Right lobe of liver (tissue), 6 donors: Measurements from ENCODE around the gene FKBP1A. TPM values are rescaled to one million over a fixed set of nuclear protein-coding genes. Genes with fewer than 3 reads are reported as not detected.

Experiments
- ATAC-seq, 4 donors: fragments of 200-7000 bp; cut with Tn5 transposase; one replicate each; pipeline ENCODE4 v1.9.1; 2020; ENCODE audit warnings: mild to moderate bottlenecking in 4 of 4, moderate library complexity in 4 of 4
- DNase-seq, 3 donors: peaks; one replicate each; pipeline ENCODE4 v3.0.0-alpha.2; 2020
- H3K27ac ChIP-seq, 3 donors: fragments of 200-600 bp; one replicate each; pipeline ENCODE4 v1.8.0; 2022
- H3K27me3 ChIP-seq, 2 donors: fragments of 200-600 bp; one replicate each; pipeline ENCODE4 v1.8.0; 2022
- H3K36me3 ChIP-seq, 4 donors: fragments of 200-600 bp; sonication (generic) in 1 of 4; one replicate each; pipeline versions ENCODE4 v1.5.1 to v1.8.0; 2017 to 2022; ENCODE audit warnings: control low read depth in 1 of 4
- H3K4me1 ChIP-seq, 4 donors: fragments of 200-600 bp; sonication (generic) in 1 of 4; one replicate each; pipeline versions ENCODE4 v1.5.1 to v1.8.0; 2017 to 2022; ENCODE audit warnings: control low read depth in 1 of 4
- H3K4me3 ChIP-seq, 3 donors: fragments of 200-600 bp; one replicate each; pipeline ENCODE4 v1.8.0; 2022
- H3K9me3 ChIP-seq, 4 donors: fragments of 200-600 bp; sonication (generic) in 1 of 4; one replicate each; pipeline versions ENCODE4 v1.5.1 to v1.8.0; 2017 to 2022; ENCODE audit warnings: control low read depth in 1 of 4
- CTCF ChIP-seq, 4 donors: fragments of 200-600 bp in 3 of 4; fragments of 450-650 bp in 1 of 4; IDR thresholded peaks; one replicate each; pipeline versions ENCODE4 v1.5.1 to v1.8.0; 2016 to 2022; ENCODE audit warnings: antibody characterized with exemption in 4 of 4, mild to moderate bottlenecking in 2 of 4
- POLR2A ChIP-seq: fragments of 450-650 bp; IDR thresholded peaks from one replicate; pipeline ENCODE4 v1.6.1; 2017; ENCODE audit warnings: antibody characterized with exemption, mild to moderate bottlenecking
- WGBS: methylation state at CpG from one replicate; pipeline ENCODE4 v1.1.6; 2018; ENCODE audit warnings: low coverage, low lambda C conversion rate; ENCODE audit not compliant: insufficient coverage; ENCODE audit errors: missing lambda C conversion rate; 5-methylcytosine and 5-hydroxymethylcytosine counted together
- intact Hi-C, 2 donors: fragments of 100-400 bp; cut with DNase I; formaldehyde crosslinking; loops; one replicate each; pipeline versions ENCODE4 v1.11.2 to v1.14.1; 2022
- total RNA-seq, 6 experiments: library from RNA; depleted of rRNA in 2 of 6; stranded (reverse); fragments of >200 nt in 2 of 6; fragmentation: NEBNext Ultra II Directional in 3 of 6; extraction: Animal tissue kit (Norgen Biotek cat#: 25700) in 3 of 6; gene quantifications; one replicate each; pipeline versions ENCODE4 v1.1.0 to v1.2.4, GENCODE V29; 2016 to 2023
- donor health status: DM: no; HTN: yes; CAD: no.
- donor health status: DM: no; HTN: no; CAD: no.
- donor health status: DM: no; HTN: no; CAD: no.
- donor health status: DM: no; HTN: yes; CAD: no.
- donor health status: DM: no; HTN: yes; CAD: no.

Gene FKBP1A
- total RNA-seq, 6 experiments from 2014 or later = 56.9 to 86.9 (median 63.4) TPM

DNA sequence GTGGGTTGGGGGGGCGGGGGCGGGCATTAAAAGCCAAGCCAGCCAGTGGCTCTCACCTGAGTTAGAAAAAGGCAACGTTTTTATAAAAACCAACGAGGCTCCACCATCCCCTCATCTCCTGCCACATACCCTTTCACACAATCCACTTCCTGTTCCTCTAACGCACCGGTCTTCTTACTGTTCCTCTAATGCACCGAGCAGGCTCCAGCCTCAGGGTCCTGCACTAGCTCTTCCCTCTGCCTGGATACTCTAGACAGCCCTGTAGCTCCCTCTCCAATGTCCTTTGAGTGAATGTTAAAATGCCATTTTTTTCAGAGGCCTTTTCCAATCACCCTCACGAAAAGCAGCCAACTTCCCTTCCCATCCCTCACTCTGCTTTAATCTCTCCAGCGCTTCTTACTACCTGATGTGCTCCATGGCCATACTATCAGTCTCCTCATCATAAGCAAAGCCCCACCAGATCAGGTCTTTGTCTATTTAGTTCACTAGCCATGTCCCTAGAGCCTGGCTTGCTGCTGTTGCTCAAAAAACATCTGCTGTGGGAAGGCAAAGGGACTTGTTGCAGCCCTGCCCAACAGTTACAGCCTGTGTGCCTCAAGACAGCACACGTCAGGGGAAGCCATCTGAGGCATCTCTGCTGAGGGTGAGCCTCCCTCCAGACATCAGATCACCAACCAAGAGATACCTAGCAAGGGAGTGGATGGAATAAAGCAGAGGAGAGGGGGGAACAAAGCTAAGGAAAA, 3.9 kb downstream of the FKBP1A start:
- Histone ChIP-seq H3K9me3 (no peaks in the 10 kb centered on the region), H3K36me3 (no peaks in the 10 kb centered on the region), H3K27me3 (no peaks in the 10 kb centered on the region), H3K4me3 (no peak overlapping the region), H3K27ac (peak overlapping the region in 1 of 3 donors; percentile 8), H3K4me1 (peaks cover 0 to 53% (median 11%) of the 10 kb centered on the region in 4 donors)
- DNase-seq (no peak), ATAC-seq (no peak)
- intact Hi-C loops = loop anchor here in 1 of 2 donors (10.0 kb wide), 1 partner anchor 64 kb away; the partner anchor contains the start of gene SDCBP2
- 56% methylated on average over 10 of the region's 10 CpGs for WGBS
- TF ChIP-seq POLR2A = no peak
- no peak for TF ChIP-seq CTCF (IDR thresholded peaks at IDR 0.05)

DNA sequence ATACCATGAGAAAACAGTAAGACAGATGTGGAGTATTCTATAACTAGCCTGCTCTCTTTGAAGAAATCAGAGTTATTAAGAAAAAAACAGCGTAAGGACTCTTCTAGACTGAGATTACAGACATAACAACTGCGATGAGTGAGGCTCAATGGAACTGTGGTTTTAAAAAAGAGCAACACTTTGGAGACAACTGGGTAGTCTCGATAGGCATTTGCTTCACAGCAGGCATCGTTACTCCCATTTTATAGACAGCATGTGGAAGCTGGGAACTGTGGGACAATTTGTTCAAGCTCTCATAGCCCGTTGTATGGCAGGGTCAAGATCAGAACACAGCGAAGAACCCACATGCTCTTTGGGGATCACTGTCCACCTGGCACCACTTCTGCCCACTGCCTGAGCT, 4.6 kb downstream of the FKBP1A start:
- H3K4me1 ChIP-seq = peaks cover 0 to 47% (median 12%) of the 10 kb centered on the region in 4 donors
- ATAC-seq (no peak), DNase-seq (no peak)
- TF ChIP-seq CTCF (IDR thresholded peaks at IDR 0.05) (no peak), POLR2A (no peak)
- H3K4me3 ChIP-seq = no peak overlapping the region
- 56% methylated on average over 4 of the region's 6 CpGs for WGBS
- H3K27me3 ChIP-seq = no peaks in the 10 kb centered on the region
- H3K9me3 ChIP-seq = no peaks in the 10 kb centered on the region
- H3K27ac ChIP-seq = no peak overlapping the region
- intact Hi-C loops = loop anchor here in 1 of 2 donors (10.0 kb wide), 1 partner anchor 63 kb away; the partner anchor contains the start of gene SDCBP2
- H3K36me3 ChIP-seq = no peaks in the 10 kb centered on the region

GRCh38 chr20:1386323-1386722, 6.5 kb downstream of the FKBP1A start:
- 87% methylated on average over 4 of the region's 4 CpGs for WGBS

More at GRCh38 chr20:1386323-1386722, 6.5 kb downstream of the FKBP1A start:
- Histone ChIP-seq H3K4me3 (no peak overlapping the region), H3K27me3 (no peaks in the 10 kb centered on the region), H3K36me3 (no peaks in the 10 kb centered on the region), H3K27ac (no peak overlapping the region), H3K9me3 (no peaks in the 10 kb centered on the region), H3K4me1 (peaks cover 0 to 44% (median 18%) of the 10 kb centered on the region in 4 donors)
- ATAC-seq = no peak
- peak in 1 of 3 donors; percentile 17 for DNase-seq
- intact Hi-C loops = loop anchor here in 1 of 2 donors (10.0 kb wide), 1 partner anchor 62 kb away; the partner anchor contains the start of gene SDCBP2
- no peak for TF ChIP-seq POLR2A
- TF ChIP-seq CTCF (IDR thresholded peaks at IDR 0.05) = no peak
